ENCODE results near the gene CCDC40. TPM values are rescaled to one million over a fixed set of nuclear protein-coding genes. Genes with fewer than 3 reads are reported as not detected.
A peak's percentile ranks its signal among the peaks of the same experiment; 100 is the strongest.

The CCDC40 gene
- total RNA-seq, 6 experiments from 2014 or later = 1.7 to 3.1 (median 2.1) TPM

- DNase-seq (no peak), ATAC-seq (no peak)
- Histone ChIP-seq H3K9me3 (no peaks in the 10 kb centered on the region), H3K4me3 (no peak overlapping the region), H3K36me3 (no peaks in the 10 kb centered on the region), H3K27me3 (no peaks in the 10 kb centered on the region), H3K27ac (no peak overlapping the region), H3K4me1 (no peaks in the 10 kb centered on the region)
- TF ChIP-seq POLR2A (IDR thresholded peaks at IDR 0.05) = no peak
- no peak for TF ChIP-seq CTCF (IDR thresholded peaks at IDR 0.05)
- intact Hi-C loops (cut with DNase I) = loop anchor here in 1 of 2 donors (10.0 kb wide), 1 partner anchor 148 kb away; no protein-coding TSS in a partner anchor
- WGBS (ENCODE audit: insufficient coverage, low coverage, low lambda C conversion rate, missing lambda C conversion rate) = 90% methylated on average over 5 of the region's 12 CpGs
These were observed 60.1 kb downstream of the CCDC40 start for GRCh38 chr17:80096561-80097021.

GRCh38 chr17:80097127-80097621 lies 60.7 kb downstream of the CCDC40 start:
- TF ChIP-seq POLR2A (IDR thresholded peaks at IDR 0.05) (no peak), CTCF (IDR thresholded peaks at IDR 0.05) (no peak)
- DNase-seq = no peak
- Histone ChIP-seq H3K27ac (no peak overlapping the region), H3K4me3 (no peak overlapping the region), H3K9me3 (no peaks in the 10 kb centered on the region), H3K27me3 (no peaks in the 10 kb centered on the region), H3K36me3 (no peaks in the 10 kb centered on the region), H3K4me1 (no peaks in the 10 kb centered on the region)
- no peak for ATAC-seq
- WGBS (ENCODE audit: insufficient coverage, low coverage, low lambda C conversion rate, missing lambda C conversion rate) = 73% methylated on average over 6 of the region's 17 CpGs
- intact Hi-C loops (cut with DNase I) = loop anchor here in 1 of 2 donors (10.0 kb wide), 1 partner anchor 148 kb away; no protein-coding TSS in a partner anchor

- no peaks in the 10 kb centered on the region for H3K9me3 ChIP-seq
- H3K4me3 ChIP-seq = no peak overlapping the region
- H3K27me3 ChIP-seq = no peaks in the 10 kb centered on the region
- peak in 1 of 3 donors; percentile 47 for DNase-seq
- intact Hi-C loops (cut with DNase I) = loop anchor here in 1 of 2 donors (10.0 kb wide), 1 partner anchor 147 kb away; no protein-coding TSS in a partner anchor
- no peak overlapping the region for H3K27ac ChIP-seq
- no peaks in the 10 kb centered on the region for H3K36me3 ChIP-seq
- 89% methylated on average over 7 of the region's 23 CpGs for WGBS (ENCODE audit: insufficient coverage, low coverage, low lambda C conversion rate, missing lambda C conversion rate)
- no peaks in the 10 kb centered on the region for H3K4me1 ChIP-seq
- TF ChIP-seq POLR2A (IDR thresholded peaks at IDR 0.05) (no peak), CTCF (IDR thresholded peaks at IDR 0.05) (no peak)
- no peak for ATAC-seq
These were observed 61.6 kb downstream of the CCDC40 start for GRCh38 chr17:80097844-80098691.

GRCh38 chr17:80099291-80100034 lies 63.0 kb downstream of the CCDC40 start:
- ATAC-seq (no peak), DNase-seq (no peak)
- TF ChIP-seq CTCF (IDR thresholded peaks at IDR 0.05) (no peak), POLR2A (IDR thresholded peaks at IDR 0.05) (no peak)
- 86% methylated on average over 17 of the region's 27 CpGs for WGBS (ENCODE audit: insufficient coverage, low coverage, low lambda C conversion rate, missing lambda C conversion rate)
- no peaks in the 10 kb centered on the region for H3K36me3 ChIP-seq
- no peaks in the 10 kb centered on the region for H3K27me3 ChIP-seq
- no peak overlapping the region for H3K27ac ChIP-seq
- H3K9me3 ChIP-seq = no peaks in the 10 kb centered on the region
- no peaks in the 10 kb centered on the region for H3K4me1 ChIP-seq
- intact Hi-C loops (cut with DNase I) = loop anchor here in 1 of 2 donors (10.0 kb wide), 1 partner anchor 145 kb away; no protein-coding TSS in a partner anchor
- no peak overlapping the region for H3K4me3 ChIP-seq
